Ecto neural progenitor cell (in vitro differentiated cells): ENCODE measurements around the gene PUM1.

Source experiments
- DNase-seq: peaks from one replicate; pipeline ENCODE4 v3.0.0-alpha.2; 2018; ENCODE audit warnings: low spot score

The PUM1 gene

DNA sequence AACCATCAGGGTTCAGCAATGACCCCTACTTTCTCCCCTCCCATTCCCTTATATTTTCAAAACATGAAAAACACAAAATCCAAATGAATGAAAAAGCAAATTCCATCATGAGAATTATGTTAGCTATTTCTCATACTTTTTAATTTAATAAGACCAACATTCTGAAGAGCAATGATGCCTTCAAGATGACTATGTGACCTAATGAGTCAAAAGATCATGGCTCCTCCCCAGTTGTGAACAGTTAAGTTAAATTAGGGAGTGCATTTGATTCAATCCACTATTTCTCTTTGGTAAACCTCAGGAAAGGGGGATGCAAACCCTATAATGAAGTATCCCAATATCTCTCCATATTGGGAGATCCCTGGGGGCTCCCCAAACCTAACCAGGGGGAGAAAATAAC is 36.5 kb downstream of the PUM1 start:
- no peak for DNase-seq

DNA sequence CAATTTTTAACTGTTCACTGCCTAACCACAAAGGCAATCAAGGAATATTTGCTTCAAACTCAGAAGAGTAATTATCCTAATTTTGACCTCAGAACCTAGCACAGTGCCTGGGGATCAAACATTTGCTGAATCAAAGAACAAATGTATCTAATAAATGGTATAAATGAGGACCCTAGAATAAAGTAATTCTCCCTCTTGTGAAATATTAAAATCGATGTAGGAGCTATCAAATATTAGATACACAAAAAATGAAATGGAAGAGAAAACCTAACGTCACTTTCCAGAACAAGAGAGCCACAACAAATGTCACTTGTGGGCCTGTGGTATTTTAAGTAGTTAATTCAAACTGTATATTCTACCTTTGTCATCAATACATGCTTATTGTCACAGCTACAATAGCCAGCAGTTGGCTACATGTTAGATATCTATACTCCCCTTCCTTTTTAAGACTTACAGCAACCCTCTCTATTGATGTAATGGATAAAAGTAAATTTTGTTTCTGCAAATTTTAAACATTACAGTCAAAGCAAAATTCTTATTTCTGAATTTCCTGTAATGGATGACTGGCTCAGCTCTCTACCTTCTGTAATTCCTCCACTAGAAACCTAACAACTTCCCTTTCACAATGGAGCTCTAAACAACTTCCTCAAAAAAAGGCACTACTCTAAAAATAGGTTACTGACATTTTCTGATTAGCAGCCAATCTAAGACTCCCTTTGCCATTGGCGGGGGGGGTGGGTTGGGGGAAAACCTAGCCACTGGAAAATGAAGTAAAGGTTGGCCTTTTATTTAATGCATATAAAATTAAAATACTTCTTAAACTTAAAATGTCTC is 37.6 kb downstream of the PUM1 start:
- no peak for DNase-seq

DNA sequence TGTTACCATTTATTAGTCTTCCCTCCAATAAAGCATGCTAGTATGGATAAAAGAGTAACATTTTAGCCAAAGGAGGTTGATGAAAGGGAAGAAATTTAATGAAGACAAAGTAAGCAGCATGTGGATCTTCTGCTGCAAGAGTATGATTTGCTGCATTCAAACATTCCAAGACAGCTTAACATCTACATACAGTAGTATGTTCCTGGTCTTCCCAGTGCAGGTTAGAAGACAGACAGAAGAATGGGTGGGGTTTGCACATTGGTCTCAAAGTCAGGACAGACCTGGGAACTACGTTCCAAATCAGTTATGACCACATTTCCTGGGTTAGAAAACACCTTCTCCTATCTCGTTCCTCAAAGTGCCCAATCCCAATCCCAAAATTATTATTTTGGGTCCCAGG is 43.3 kb downstream of the PUM1 start:
- DNase-seq = no peak

DNA sequence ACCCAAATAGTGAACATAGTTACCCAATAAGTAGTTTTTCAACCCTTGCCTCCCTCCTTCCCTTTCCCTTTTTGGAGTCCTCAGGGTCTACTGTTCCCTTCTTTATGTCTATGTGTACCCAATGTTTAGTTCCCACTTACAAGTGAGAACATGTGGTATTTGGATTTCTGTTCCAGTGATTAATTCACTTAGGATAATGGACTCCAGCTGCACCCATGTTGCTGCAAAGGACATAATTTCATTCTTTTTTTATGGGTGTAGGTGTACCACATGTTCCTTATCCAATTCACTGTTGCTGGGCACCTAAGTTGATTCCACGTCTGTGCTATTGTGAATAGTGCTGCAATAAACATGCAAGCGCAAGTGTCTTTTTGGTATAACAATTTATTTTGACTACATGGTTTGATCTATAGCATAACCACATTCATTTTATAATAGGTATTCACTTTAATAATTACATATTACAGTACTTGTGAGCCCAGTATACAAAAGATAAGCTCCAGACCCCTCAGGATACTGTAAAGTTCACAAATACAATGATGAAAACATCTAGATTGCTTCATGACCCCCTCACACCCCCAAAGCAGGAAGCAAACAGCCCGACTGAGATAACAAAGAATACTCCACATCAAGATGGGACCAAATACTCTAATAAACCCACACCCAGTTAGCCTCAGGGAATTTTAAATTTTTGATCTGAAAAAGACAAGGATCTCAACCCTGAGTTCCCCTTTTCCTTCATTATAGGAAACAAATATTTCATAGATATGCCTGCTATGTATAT is 45.3 kb downstream of the PUM1 start:
- no peak for DNase-seq

DNA sequence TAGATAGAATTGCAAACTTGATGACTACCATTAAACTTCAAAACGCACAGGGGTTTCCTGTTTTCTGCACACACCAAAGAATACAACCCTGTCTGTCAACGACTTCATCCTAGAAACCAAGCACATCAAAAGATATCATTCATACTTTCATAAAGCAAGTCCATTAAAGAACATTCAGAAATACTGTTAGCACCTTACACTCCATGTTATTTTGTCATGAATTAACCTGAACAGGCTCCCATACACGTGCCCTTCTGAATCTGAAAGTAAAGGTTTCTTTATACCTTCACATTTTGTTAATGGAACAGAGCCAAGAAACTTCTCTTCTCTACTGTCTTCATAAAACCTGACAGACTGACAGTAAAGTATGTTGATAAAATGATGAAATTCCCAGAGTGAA is 46.1 kb downstream of the PUM1 start:
- no peak for DNase-seq

DNA sequence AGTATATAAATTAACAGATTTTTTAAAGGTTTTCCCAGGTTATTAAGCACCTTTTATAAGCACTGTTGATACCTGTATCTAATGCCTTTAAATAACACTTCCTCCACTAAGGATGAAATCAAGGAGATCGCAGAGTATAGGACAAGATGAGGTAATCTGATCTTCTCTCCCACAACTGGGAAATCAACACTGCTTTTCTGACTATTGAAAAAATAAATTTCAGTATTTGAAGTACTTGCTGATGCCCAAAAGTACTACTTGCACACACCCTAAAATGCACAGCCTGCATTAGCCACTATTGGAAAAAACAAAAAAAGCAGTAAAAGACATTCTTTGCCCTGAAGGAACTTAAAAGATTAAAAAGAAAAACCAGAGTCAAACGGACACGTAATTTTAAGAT is 48.6 kb downstream of the PUM1 start:
- DNase-seq = no peak

DNA sequence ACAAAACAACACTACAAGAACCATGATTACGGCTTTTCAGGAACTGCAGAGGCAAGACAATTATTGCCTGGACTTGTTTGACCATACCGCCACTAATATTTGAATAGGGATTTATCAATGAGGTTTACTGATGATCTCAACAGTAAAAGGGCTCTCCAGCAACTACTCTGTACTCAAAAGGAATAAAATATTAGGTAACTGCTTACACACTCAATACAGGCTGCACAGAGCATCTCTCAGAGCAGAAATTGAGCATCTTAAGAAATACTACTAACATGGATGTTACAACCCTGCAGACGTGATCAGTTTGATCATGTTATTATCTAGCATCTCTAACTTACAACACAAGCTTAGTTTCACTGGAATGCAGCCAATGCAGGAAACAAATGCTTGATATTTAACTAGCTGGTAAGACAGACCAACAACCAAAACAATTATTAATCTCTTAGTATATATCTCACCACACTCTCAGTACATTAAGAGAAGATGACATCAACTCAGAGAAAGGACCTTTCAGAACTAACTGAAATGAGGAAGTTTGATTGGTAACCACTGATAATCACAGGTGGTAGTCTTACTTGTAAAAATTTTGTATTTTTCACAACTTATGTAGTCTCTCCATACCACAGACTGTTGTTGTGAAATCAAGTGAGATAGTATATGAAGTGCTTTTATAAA is 52.2 kb downstream of the PUM1 start:
- no peak for DNase-seq

DNA sequence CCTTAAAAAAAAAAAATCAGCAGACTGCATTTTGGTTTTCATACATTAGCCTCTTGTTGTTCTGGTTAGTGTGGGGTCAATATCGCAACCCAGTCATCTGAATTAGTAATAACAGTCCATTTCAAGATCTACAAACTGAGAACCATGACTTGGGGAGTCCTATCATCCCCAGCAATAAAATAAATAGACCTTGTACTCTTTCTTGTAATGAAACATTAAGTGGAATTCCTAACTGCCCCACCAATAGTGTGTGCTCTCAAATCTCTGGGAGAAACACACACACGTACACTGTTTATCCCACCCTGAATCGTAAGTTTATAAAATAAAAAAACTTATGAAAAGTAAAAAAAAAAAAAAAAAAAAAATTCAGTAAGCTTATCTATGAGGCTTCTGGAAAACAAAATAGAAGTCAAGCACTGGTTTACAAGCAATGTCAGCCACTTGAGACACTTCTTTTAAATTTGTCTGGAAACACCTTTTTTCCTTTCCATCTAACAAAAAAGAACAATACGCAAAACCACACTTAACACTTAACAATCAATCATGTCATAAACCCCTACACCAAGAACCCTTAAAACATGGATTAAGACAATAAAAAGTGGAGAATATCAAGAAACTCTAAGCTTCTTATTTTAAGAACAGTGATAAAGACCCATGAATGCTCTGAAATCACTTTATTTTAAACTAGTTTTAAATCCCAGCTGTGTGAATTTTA is 53.1 kb downstream of the PUM1 start:
- DNase-seq = no peak

DNA sequence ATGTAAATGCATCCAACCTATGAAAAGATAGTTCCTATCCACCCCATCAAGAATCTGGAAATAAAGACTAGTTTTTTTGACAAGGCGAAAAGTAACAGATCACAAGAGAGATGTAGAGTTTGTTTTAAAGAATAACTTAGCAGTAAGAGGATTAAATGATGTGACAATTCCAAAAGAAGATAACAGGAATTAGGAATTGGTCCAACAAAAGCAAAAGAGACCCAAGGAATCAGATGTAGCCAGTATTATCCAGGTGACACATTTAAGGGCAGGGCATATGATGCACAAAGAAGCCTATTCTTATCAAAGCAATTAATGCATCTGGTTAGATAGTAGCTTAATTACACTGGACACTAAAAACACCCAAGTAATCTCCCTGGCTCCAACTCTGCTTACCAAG is 53.8 kb downstream of the PUM1 start:
- no peak for DNase-seq

DNA sequence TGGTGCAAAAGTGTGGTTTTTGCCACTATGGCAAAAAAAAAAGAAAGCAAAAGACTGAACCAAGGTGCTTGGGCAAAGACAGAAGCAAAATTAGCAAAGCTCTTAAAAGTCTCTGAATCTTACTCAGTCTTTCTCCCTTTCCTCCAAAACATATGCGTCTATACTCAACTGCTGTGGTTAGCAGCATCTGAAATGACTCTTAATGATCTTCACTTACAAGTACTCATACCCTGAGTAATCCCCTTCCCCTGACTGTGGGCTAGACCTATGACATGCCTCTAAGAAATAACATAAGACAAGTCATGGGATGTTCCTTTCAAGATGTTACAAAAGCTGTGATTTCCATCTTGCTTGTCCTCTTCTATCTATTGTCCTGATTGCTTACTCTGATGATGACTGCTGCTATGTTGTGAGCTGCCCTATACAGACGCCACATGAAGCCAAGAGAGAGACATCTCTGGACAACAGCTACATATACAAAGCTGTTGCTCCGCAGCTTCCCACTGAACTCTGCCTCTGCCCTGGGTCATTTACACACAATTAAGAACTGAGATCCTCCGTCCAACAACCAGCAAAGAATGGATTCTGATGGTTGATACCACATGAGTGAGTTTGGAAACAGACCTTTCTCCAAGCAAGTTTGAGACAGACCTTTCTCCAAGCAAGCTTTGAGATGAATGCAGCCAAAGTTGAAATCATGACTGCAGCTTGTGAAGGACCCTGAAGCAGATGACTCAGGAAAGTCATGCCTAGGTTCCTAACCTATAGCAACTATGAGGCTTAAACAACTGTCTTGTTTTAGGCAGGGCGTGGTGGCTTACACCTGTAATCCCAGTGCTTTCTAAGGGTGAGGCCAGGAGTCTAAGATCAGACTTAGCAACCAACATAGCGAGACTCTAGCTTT is 55.2 kb downstream of the PUM1 start:
- no peak for DNase-seq

DNA sequence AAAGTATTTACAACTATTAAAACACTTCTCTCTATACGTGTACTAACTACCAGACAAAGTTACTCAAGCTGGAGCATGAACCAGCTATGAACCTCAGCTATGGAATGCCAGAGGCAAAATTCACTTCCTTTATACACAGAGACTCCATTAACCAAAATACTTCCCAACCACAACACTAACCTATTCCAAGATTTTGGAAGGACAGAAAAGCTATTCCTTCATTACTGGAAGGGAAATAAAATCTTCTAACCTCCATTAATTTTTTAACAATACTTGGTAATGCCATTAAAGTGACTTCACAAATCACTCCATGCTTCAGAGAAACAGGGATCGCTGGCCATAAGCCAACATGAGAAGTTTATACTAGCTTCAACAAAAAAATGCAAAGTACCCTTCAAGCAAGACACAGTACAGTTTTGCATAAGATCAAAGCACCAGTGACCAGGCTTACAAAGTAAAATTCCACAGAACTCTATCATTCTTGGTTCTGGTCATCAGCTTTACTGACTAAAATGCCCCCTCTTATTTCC is 58.0 kb downstream of the PUM1 start:
- DNase-seq = no peak

DNA sequence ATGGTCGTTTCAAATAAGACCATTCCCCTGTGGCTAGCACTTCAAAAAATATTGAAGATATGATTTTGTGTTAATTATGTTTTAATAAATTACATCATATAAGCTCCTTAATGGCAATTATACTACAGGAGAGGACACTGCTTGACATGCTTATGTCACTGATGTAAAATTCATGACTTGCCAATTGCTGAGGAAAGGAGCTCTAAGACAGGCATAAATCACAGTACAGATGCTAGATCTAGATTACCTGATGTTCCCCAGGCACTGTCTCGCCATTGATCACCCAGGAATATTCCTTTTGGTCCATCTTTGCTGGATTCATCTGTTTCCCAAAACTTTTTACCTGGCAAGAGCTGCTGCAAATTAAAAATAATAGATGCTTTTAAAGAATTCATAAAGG is 58.8 kb downstream of the PUM1 start:
- no peak for DNase-seq

DNA sequence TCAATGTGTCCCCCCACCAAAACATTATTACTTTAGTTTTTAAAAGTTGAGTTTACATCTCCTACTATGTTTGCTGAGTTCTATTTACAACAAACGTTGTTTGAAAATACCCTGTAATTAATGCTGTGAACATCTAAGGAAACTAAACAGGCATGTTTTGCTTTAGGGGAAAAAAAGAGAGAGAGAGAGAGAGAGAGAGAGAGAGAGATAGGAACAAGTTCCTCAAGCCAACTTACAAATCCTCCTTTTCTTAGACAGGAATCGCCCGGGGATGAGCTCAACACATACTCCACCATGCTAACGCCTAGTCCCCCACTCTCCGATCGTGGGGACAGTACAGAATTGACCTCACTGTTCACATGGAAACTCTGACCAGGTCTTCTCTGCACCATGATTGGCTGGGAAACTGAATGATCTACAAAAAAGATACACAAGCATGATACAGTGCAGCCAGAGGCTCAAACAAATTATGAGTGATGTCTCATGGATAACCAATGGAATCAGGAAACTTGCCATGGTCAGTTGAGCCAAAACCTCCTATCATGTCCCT is 59.8 kb downstream of the PUM1 start:
- no peak for DNase-seq

DNA sequence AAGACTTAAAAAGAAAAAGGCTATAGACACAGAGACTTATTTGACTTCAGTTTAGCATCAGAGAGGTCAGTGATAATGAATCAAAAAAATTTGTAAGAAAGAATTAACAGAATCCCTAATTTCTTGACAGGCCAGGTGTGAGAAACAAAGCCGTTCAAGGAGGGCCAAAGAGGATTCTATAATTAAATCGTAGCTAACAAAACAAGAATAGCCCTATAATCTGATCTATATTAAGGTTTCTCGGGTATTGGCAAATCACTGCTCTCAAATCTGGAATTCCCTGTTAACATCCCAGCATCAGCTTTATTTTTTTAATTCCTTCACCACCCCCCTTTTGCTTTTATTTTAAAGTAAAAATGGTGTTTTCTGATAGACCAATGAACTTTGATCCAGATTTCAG is 60.3 kb downstream of the PUM1 start:
- DNase-seq = no peak

DNA sequence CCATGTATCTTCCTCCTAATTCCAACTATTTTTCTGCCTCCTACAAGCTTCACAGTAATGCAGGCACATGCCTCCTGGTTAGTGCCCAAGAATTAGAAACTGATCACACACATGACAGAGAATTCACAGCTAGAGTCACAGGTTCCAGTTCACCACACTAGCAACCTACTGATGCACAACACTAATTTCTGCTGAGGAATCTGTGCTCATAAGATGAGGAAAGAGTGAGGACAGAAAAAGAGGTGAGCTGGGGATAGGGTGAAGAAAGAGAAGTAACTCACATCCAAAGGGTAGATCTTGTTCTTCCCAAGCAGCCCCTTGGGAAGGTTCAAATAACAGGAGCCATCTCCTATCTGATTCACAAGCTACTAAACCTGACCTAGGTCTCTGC is 61.3 kb downstream of the PUM1 start:
- no peak for DNase-seq

DNA sequence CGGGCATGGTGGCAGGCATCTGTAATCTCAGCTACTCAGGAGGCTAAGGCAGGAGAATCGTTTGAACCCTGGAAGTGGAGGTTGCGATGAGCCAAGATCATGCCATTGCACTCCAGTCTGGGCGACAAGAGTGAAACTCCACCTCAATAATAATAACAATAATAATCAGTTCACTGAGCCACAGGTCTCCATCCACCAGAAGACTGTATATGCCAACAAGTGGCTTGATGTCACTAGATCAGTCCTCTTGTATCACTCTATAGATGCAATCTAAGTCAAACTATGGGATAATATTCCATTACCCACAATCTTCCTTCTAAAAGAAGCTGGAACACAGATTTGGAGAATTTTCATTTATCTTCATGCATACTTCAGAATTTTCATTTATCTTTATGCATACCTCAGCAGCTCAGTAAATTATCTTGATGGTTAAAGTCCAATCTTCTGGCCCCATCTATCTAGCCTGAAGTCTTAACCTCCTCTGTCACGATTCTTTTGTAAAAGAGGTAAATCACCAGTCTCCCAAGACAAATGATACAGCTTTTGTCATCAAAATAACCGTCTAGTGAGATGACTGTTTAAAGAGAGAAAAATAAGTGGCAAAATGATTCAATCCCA is 61.8 kb downstream of the PUM1 start:
- DNase-seq = no peak

DNA sequence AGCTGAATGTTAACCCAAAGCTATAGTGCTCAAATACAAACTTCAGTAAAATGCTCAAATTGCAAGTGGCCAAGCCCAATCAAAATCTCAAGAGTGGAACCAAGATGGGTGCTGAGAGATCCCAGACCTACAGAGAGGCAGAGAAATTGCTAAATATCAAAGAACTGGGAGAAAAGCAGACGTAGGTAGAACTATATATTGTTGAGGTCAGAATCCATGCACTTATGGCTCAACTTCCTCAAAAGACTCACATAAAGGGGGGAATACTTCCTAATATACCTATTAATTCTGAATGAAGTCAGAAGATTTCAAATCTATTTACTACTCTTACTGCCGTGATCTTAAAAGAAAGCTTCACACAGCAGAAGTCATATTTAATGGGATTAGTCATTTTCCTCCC is 65.2 kb downstream of the PUM1 start:
- no peak for DNase-seq

DNA sequence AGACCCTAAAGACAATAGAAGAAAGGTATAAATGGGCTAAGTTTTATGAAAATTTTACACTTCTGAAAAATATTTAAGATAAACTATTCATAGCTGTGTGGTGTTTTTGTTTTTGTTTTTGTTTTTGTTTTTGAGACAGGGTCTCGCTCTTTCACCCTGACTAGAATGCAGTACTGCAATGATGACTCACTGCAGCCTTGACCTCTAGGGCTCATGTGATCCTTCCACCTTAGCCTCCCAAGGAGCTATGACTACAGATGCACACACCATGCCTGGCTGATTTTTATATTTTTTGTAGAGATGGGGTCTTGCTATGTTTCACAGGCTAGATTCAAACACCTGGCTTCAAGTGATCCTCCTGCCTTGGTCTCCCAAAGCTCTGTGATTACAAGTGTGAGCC is 66.6 kb downstream of the PUM1 start:
- no peak for DNase-seq

DNA sequence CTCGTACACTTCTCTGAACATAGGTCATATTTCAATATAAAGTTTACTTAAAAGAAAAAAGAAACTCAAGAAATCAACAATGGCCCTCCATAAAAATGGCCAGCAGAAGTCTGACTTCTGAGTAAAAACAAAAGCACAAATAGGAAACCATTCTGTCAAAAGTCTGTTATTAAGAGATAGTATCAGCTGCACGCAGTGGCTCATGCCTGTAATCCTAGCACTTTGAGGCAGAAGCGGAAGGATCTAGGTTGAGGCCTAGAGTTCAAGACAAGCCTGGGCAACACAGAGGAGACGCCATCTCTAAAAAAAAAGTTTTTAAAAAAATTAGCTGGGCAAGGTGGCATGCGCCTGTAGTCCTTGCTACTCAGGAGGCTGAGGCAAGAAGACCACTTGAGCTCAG is 67.3 kb downstream of the PUM1 start:
- no peak for DNase-seq

DNA sequence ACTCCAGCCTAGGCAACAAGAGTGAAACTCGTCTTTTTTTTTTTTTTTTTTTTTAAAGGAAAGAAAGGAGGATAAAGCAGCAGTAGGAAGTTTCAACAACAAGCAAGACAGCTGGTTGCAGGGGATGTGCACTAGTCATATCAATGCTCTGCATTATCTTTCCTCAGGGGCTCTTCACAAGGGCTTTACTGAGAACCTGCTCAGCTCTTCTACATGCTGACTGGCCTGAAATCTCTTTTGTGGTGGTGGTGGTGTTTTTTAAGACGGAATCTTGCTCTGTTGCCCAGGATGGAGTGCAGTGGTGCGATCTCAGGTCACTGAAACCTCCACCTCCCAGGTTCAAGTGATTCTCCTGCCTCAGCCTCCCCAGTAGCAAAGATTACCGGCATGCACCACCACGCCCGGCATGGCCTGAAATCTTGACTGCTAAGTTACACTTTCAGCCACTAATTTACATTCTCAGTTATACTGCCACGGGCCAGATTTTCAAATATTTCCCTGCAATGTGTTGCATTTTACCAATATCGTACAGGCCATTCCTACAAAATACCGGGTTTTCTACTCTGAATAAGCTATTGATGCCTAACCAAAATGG is 68.0 kb downstream of the PUM1 start:
- DNase-seq = no peak
